ENCODE data around the gene MUC5B.

DNA sequence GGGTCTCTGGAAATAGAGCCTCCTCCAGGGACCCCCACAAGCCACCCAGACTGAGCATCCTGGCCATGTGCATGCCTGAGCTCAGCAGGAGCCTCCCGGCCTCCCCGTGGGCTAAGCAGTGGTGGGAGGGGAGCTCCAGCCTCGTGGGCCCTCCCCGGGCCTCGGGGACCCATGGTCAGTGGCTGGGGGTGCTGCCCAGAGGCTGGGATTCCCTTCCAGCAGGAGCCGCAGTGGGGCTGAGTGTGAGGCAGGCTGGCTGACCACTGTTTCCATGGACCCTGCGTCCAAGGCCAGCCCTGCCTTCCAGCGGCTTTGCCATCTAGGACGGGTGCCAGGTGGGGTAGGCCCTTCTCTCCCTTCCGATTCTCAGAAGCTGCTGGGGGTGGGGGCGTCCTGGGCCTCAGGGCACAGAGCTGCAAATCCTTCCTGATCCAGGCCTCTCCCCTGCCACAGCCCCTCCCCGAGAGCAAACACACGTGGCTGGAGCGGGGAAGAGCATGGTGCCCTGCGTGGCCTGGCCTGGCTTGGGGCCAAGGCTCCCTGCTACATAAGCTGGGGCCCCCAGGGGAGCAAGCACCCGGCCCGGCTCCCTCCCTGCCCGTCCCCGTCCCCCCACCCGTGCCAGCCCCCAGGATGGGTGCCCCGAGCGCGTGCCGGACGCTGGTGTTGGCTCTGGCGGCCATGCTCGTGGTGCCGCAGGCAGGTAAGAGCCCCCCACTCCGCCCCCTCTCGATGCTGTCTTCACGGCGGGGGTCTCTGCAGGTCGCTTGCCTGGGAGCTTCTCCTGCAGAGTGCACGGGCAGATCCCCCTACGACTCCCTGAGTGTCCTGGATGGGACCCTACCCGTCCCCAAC lies at the start of gene MUC5B:
- no peak for TF ChIP-seq EZH2 (IDR thresholded peaks at IDR 0.05; ENCODE audit: borderline replicate concordance, low read depth, low read length, poor library complexity, severe bottlenecking)
- TF ChIP-seq, protein P1, sequence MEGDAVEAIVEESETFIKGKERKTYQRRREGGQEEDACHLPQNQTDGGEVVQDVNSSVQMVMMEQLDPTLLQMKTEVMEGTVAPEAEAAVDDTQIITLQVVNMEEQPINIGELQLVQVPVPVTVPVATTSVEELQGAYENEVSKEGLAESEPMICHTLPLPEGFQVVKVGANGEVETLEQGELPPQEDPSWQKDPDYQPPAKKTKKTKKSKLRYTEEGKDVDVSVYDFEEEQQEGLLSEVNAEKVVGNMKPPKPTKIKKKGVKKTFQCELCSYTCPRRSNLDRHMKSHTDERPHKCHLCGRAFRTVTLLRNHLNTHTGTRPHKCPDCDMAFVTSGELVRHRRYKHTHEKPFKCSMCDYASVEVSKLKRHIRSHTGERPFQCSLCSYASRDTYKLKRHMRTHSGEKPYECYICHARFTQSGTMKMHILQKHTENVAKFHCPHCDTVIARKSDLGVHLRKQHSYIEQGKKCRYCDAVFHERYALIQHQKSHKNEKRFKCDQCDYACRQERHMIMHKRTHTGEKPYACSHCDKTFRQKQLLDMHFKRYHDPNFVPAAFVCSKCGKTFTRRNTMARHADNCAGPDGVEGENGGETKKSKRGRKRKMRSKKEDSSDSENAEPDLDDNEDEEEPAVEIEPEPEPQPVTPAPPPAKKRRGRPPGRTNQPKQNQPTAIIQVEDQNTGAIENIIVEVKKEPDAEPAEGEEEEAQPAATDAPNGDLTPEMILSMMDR (conservative IDR thresholded peaks at IDR 0.05; ENCODE audit: low read depth, low read length), result no peak
